ENCODE measurements around the gene PPP3CB.

PPP3CB gene

DNA sequence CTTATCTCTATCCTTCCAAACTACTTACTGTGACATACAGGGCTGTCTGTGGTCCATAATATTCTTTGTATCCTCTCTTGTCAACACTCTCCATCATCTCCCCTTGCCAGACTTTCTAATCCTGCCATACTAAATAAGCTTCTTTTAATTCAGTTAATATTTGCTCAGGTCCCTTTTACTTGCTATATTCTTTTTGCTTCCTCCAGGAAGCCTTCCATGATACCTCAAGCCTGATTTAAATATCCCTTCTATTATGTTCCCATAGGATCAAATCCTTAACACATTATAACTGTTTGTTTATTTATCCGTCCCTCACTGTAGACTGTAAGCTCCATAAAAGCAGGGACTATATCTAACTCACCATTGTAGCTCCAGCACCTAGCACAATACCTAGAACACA is 7.2 kb upstream of the PPP3CB start:
- DNase-seq (no peak), ATAC-seq (replicated peaks) (no peak)
- Mint-ChIP-seq H3K9me3 (no peaks in the 10 kb centered on the region), H3K4me1 (ENCODE audit: low read depth in 2 of 2) (peaks cover 3 to 9% of the 10 kb centered on the region in 2 donors), H3K4me3 (no peak overlapping the region), H3K27ac (no peak overlapping the region), H3K27me3 (no peaks in the 10 kb centered on the region), H3K36me3 (ENCODE audit: insufficient read depth) (peaks cover 13% of the 10 kb centered on the region)

DNA sequence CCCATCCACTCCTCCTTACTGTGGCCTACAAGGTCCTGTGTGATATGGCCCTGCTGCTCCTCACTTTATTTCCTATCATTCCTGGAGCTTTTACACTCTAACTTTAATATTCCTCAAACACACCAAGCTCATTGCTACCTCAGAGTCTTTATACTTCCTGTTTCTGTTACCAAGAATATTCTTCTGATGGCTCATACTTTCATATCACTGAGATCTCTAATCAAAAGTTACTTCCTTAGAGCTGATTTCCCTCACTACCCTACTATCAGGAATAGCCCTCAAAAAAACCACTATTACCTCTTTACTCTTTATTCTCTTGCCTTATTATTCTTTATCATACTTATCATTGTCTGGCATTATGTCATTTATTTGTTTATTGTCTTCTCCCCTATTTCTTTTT is 5.8 kb upstream of the PPP3CB start:
- Mint-ChIP-seq H3K27ac (peak overlapping the region; percentile 10 to 20), H3K9me3 (no peaks in the 10 kb centered on the region), H3K4me1 (ENCODE audit: low read depth in 2 of 2) (peaks cover 11 to 21% of the 10 kb centered on the region in 2 donors), H3K27me3 (no peaks in the 10 kb centered on the region), H3K36me3 (ENCODE audit: insufficient read depth) (peaks cover 11% of the 10 kb centered on the region), H3K4me3 (no peak overlapping the region)
- no peak for DNase-seq
- ATAC-seq (replicated peaks): no peak

DNA sequence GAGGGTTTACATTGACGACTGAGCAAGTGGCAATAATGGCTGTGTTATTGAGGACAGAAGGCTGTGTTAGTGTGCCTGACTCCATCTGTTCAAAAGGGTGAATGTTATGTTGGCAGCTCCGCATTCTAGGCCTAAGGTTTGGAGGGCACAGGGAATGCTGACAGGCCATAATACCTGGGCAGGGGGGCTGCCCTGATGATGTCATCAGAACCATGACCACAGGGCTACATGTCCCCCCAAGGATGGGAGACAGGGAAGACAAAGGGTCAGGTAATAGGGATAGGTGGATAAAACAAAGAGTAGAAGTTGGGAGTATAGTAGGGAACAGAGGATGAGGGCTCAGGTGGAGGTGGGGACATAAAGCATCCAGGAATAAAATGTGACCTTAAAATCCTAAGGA is 1.8 kb upstream of the PPP3CB start:
- H3K4me3 Mint-ChIP-seq: no peak overlapping the region
- peaks cover 36 to 55% of the 10 kb centered on the region in 2 donors for H3K4me1 Mint-ChIP-seq (ENCODE audit: low read depth in 2 of 2)

DNA sequence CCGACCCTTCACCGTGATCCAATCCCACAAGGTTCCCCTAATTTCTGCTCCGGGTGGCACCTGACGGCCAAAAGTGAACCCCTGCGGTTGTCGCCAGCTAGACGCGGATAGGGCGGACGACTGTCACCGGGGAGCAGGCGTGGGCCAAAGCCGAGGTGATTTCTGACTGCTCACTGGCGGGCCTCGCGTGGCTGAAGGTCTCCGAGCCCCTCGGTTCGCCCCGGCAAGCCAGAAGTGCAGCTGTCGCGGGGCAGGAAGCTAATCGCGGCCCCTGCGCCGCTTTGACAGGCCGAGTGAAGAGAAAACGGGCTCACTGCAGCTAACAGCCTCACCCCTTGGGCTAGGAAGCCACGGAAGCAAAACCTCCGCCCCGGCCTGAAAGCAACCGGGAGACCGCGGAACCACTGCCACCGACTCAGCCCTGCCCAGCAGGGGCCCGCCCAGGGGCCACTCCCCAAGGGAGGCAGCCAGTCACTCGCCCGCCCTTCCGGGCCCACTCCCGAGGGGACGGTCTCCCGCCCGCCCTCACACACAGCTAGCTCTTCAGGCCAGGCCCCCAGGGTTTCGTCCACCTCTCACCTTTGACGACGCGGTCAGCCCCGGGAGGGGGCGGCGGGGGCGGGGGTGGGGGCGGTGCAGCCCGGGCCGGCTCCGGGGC is 469 bp downstream of the PPP3CB start:
- Mint-ChIP-seq H3K27ac (peak overlapping the region; percentile 86 to 90), H3K36me3 (ENCODE audit: insufficient read depth) (peaks cover 15% of the 10 kb centered on the region), H3K4me1 (ENCODE audit: low read depth in 2 of 2) (peaks cover 35 to 52% of the 10 kb centered on the region in 2 donors), H3K4me3 (peak overlapping the region; percentile 86 to 97), H3K27me3 (no peaks in the 10 kb centered on the region), H3K9me3 (no peaks in the 10 kb centered on the region)
- peak; percentile 85 for ATAC-seq (replicated peaks)
- DNase-seq: peak; percentile 80 to 85 (median 80)

More for the DNA sequence above, 1.8 kb upstream of the PPP3CB start:
- no peak overlapping the region for H3K27ac Mint-ChIP-seq
- no peaks in the 10 kb centered on the region for H3K27me3 Mint-ChIP-seq
- DNase-seq: no peak
- H3K36me3 Mint-ChIP-seq (ENCODE audit: insufficient read depth): peaks cover 18% of the 10 kb centered on the region
- ATAC-seq (replicated peaks): no peak
- H3K9me3 Mint-ChIP-seq: no peaks in the 10 kb centered on the region

DNA sequence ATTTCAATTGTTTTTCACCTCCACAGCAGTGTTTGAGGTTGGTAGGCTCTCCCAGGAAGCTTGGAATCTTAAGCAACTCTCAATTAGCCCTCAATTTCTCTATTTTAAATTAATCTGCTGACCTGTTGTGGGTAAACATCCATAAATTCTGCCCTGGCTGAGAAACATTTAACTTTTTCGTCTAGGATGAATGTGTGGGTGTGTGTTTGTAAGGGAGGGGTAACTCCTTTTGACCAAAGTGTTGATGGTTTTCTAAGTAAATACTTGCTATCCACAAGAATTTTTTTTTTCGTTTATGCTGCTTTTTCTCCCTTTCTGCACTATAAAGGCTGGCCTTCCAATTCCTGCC is 973 bp downstream of the PPP3CB start:
- peak overlapping the region; percentile 86 to 90 for H3K27ac Mint-ChIP-seq
- DNase-seq (no peak), ATAC-seq (replicated peaks) (no peak)
- H3K9me3 Mint-ChIP-seq: no peaks in the 10 kb centered on the region
- peaks cover 37 to 56% of the 10 kb centered on the region in 2 donors for H3K4me1 Mint-ChIP-seq (ENCODE audit: low read depth in 2 of 2)
- peak overlapping the region; percentile 86 to 97 for H3K4me3 Mint-ChIP-seq
- H3K27me3 Mint-ChIP-seq: no peaks in the 10 kb centered on the region
- peaks cover 15% of the 10 kb centered on the region for H3K36me3 Mint-ChIP-seq (ENCODE audit: insufficient read depth)

DNA sequence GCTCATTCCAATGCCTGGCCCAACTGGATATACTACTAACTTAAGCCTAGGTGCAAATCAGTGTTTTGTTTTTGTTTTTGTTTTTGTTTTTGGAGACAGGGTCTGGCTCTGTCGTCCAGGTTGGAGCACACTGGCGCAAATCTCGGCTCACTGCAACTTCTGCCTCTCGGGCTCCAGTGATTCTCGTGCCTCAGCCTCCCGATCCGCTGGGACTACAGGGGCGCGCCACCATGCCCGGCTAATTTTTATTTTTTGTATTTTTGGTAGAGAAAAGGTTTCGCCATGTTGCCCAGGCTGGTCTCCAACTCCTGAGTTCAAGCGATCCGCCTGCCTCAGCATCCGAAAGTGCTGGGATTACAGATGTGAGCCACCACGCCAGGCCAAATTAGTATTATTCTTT is 1.6 kb downstream of the PPP3CB start:
- Mint-ChIP-seq H3K4me1 (ENCODE audit: low read depth in 2 of 2) (peaks cover 38 to 60% of the 10 kb centered on the region in 2 donors), H3K36me3 (ENCODE audit: insufficient read depth) (peaks cover 15% of the 10 kb centered on the region), H3K9me3 (no peaks in the 10 kb centered on the region), H3K4me3 (peak overlapping the region; percentile 49 to 74), H3K27me3 (no peaks in the 10 kb centered on the region), H3K27ac (no peak overlapping the region)
- no peak for ATAC-seq (replicated peaks)
- no peak for DNase-seq

DNA sequence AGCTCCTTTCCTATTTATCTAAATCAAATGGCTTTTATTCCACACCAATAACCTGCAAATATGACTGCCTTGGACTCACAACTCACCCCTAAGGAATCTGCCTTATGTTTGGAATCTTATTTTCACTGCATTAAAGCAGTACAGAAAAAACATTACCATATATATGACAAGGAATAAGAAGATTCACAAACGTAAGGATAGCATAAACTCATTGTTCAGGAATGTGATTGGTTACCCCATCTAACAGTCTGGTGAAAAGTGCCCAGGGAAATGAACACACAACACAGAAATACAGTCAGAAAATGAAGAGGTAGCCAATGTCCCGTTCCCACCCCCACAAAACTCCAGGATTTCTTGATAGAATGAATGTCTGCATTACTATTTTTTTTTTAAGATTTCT is 2.0 kb downstream of the PPP3CB start:
- Mint-ChIP-seq H3K36me3 (ENCODE audit: insufficient read depth) (peaks cover 15% of the 10 kb centered on the region), H3K4me1 (ENCODE audit: low read depth in 2 of 2) (peaks cover 40 to 64% of the 10 kb centered on the region in 2 donors), H3K27ac (no peak overlapping the region), H3K27me3 (no peaks in the 10 kb centered on the region), H3K9me3 (no peaks in the 10 kb centered on the region), H3K4me3 (peak overlapping the region; percentile 49 to 74)
- DNase-seq (no peak), ATAC-seq (replicated peaks) (no peak)

DNA sequence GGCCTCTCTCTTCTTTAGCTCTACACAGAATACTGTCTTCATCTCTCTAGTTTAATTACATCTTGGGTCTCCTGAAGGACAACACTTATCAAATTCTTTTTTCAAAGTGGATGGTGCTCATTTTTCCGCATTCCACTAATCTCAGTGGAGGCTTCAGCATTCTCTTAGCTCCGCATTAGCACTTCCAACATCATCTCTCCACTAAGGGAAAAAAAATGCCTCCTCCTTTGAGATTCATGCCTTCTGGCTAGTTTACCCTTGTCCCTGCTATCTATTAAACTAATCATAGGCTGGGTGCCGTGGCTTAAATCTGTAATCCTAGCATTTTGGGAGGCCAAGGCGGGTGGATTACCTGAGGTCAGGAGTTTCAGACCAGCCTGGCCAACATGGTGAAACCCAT is 9.2 kb downstream of the PPP3CB start:
- Mint-ChIP-seq H3K4me1 (ENCODE audit: low read depth in 2 of 2) (peaks cover 11 to 32% of the 10 kb centered on the region in 2 donors), H3K9me3 (no peaks in the 10 kb centered on the region), H3K27ac (no peak overlapping the region), H3K27me3 (no peaks in the 10 kb centered on the region), H3K4me3 (no peak overlapping the region), H3K36me3 (ENCODE audit: insufficient read depth) (peaks cover 19% of the 10 kb centered on the region)
- DNase-seq (no peak), ATAC-seq (replicated peaks) (no peak)

DNA sequence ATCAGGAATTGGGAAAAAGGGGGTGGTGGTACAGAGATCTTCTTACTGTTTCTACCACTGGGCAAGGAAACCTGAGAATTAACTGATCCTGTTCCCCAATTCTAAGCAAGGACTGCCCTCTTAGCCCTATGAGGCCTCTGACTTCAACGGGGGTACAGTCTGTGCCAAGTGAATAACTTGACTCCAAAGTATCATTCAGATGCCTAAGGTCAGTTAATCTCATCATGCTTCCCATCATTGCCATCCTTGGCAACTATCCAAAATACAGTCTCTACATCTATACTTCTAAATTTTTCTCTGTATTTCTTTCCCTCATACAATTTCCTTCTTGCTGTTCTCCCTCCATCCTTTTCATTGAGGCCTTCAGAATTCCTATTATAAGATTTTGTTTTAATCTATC is 10.5 kb downstream of the PPP3CB start:
- H3K36me3 Mint-ChIP-seq (ENCODE audit: insufficient read depth): peaks cover 23% of the 10 kb centered on the region
- DNase-seq (no peak), ATAC-seq (replicated peaks) (no peak)
- H3K27me3 Mint-ChIP-seq: no peaks in the 10 kb centered on the region
- H3K4me3 Mint-ChIP-seq: no peak overlapping the region
- peak overlapping the region; percentile 19 for H3K27ac Mint-ChIP-seq
- H3K9me3 Mint-ChIP-seq: no peaks in the 10 kb centered on the region
- peaks cover 15 to 37% of the 10 kb centered on the region in 2 donors for H3K4me1 Mint-ChIP-seq (ENCODE audit: low read depth in 2 of 2)

DNA sequence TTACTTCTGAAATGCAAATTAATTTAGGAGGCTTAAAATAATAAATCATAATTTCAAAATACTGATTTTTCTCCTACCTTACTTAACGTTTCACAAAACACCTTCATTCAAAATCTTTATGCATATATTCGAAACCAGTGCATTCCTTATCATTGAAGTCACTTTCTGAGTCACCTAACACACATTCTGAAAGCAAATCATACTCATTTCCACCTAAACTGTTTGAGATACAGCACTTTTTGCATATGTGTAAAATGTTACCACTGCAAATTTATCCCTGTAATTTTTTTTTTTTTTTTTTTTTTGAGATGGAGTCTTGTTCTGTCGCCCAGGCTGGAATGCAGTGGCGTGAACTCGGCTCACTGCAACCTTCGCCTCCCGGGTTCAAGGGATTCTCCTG is 15.7 kb downstream of the PPP3CB start:
- no peak for ATAC-seq (replicated peaks)
- Mint-ChIP-seq H3K36me3 (ENCODE audit: insufficient read depth) (peaks cover 58% of the 10 kb centered on the region), H3K4me1 (ENCODE audit: low read depth in 2 of 2) (peaks cover 5 to 31% of the 10 kb centered on the region in 2 donors), H3K27me3 (no peaks in the 10 kb centered on the region), H3K4me3 (peak overlapping the region; percentile 51 to 64), H3K27ac (peak overlapping the region; percentile 38 to 66), H3K9me3 (no peaks in the 10 kb centered on the region)
- no peak for DNase-seq

DNA sequence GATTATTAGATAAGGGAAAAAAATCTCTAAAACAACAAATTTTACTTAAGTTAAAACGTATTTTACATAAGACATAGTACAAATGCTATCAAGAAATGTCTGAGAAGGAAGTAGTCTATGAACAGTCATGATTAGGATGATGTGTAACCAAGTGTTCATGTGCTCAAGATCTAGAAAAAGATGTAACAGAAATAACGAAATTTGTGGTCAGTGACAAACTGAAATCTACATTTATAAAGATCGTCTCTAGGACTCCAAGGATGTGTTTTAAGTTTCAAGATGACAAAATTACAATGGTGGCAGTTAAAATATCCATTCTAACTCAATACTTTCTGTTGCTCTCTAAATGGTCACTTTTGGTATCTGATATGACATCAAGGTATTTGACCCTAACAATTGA is 17.2 kb downstream of the PPP3CB start:
- no peak for ATAC-seq (replicated peaks)
- peak overlapping the region; percentile 75 to 90 for H3K27ac Mint-ChIP-seq
- H3K4me3 Mint-ChIP-seq: peak overlapping the region in 1 of 2 donors; percentile 8
- H3K4me1 Mint-ChIP-seq (ENCODE audit: low read depth in 2 of 2): peaks cover 5 to 26% of the 10 kb centered on the region in 2 donors
- peaks cover 73% of the 10 kb centered on the region for H3K36me3 Mint-ChIP-seq (ENCODE audit: insufficient read depth)
- DNase-seq: no peak
- H3K27me3 Mint-ChIP-seq: no peaks in the 10 kb centered on the region
- H3K9me3 Mint-ChIP-seq: no peaks in the 10 kb centered on the region

DNA sequence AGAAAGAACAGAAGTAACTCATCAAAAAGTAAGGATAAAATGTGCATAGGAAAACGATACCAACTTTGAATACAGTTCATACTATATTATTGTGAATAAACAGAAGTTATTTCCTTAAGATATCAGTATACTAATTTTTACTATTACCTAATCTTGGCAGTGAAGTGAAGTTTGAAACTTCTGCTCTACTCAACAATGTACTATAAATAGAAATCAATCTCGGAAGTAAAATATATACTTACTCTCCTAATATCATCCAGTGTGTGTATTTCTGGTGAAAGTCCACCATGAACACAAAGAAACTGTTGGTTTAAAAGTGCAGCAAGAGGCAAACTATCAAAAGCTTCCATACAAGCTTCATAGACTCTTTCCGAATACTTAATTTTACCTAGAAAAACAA is 24.6 kb downstream of the PPP3CB start:
- H3K27me3 Mint-ChIP-seq: no peaks in the 10 kb centered on the region
- no peak overlapping the region for H3K27ac Mint-ChIP-seq
- no peak for DNase-seq
- H3K4me3 Mint-ChIP-seq: no peak overlapping the region
- H3K36me3 Mint-ChIP-seq (ENCODE audit: insufficient read depth): peaks cover 83% of the 10 kb centered on the region
- peaks cover 0 to 4% of the 10 kb centered on the region in 2 donors for H3K4me1 Mint-ChIP-seq (ENCODE audit: low read depth in 2 of 2)
- no peaks in the 10 kb centered on the region for H3K9me3 Mint-ChIP-seq
- ATAC-seq (replicated peaks): no peak

DNA sequence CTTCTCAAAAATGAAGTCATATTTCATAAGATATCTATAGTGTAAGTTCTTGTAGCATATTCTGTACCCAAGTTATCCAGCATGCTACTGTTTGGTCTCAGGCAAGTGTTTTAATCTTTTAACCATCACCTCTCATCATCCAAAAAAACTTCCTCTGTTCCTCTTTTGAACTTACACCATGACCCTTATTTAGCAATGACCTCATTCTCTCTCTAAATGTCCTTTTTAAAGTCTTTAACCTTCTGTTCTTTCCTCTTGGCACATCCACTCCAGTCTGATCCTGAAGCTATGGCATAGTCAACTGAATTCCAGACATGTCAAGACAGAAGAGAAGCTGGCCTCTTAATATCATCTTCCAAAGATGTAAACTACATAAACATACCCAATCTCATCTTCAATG is 26.2 kb downstream of the PPP3CB start:
- no peak for ATAC-seq (replicated peaks)

DNA sequence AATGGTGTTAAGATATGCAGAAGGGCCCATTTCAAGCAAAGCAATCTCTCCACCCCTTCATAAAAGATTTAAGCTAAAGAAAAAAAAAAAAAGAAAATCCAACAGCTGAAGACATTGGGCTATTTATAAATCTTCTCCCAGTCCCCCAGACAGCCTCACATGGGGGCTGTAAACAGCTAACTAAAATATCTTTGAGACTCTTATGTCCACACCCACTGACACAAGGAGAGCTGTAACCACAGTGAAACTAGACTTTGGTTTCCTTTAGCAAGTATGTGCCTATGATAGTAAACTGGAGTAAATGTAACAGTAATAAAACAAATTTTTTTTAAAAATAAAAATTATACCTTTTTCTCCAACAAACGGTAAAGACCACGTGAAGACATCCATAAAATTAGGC is 28.6 kb downstream of the PPP3CB start:
- H3K27ac Mint-ChIP-seq: peak overlapping the region; percentile 49 to 69
- peak; percentile 54 for ATAC-seq (replicated peaks)

More for the DNA sequence above, 26.2 kb downstream of the PPP3CB start:
- Mint-ChIP-seq H3K4me3 (no peak overlapping the region), H3K36me3 (ENCODE audit: insufficient read depth) (peaks cover 78% of the 10 kb centered on the region), H3K9me3 (no peaks in the 10 kb centered on the region), H3K27ac (no peak overlapping the region), H3K27me3 (no peaks in the 10 kb centered on the region), H3K4me1 (ENCODE audit: low read depth in 2 of 2) (peaks cover 0 to 4% of the 10 kb centered on the region in 2 donors)
- DNase-seq: no peak

More for the DNA sequence above, 28.6 kb downstream of the PPP3CB start:
- no peak for DNase-seq
- Mint-ChIP-seq H3K4me1 (ENCODE audit: low read depth in 2 of 2) (peaks cover 0 to 4% of the 10 kb centered on the region in 2 donors), H3K4me3 (no peak overlapping the region), H3K36me3 (ENCODE audit: insufficient read depth) (peaks cover 69% of the 10 kb centered on the region), H3K9me3 (no peaks in the 10 kb centered on the region), H3K27me3 (no peaks in the 10 kb centered on the region)

Measured in effector memory CD8-positive, alpha-beta T cell (primary cell).